ENCODE results near the gene C16orf96. TPM values are rescaled to one million over a fixed set of nuclear protein-coding genes. Genes with fewer than 3 reads are reported as not detected.

The C16orf96 gene
- total RNA-seq, 4 donors from 2014 or later, result 0.26 to 0.35 (median 0.30) TPM; not detected in 1

DNA sequence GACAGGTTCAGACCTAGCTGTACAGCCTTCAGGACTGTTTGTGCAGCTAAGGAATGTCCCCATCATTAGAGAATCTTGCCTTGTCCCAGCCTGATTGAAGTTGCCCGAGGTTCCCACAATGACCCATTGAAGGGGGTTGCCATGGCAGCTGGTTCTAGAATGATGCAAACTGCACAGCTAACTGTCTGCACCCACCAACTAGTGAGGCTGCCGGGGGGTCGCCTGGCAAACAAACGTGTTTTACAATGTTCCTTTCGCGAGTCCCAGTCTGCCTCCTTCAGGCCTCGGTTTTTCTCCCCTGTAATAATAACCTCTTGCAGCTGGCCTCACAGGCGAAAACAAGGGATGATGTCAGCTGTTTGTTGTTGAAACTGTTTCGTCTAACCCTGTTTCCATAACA, 5.5 kb downstream of the C16orf96 start:
- no peak for DNase-seq

DNA sequence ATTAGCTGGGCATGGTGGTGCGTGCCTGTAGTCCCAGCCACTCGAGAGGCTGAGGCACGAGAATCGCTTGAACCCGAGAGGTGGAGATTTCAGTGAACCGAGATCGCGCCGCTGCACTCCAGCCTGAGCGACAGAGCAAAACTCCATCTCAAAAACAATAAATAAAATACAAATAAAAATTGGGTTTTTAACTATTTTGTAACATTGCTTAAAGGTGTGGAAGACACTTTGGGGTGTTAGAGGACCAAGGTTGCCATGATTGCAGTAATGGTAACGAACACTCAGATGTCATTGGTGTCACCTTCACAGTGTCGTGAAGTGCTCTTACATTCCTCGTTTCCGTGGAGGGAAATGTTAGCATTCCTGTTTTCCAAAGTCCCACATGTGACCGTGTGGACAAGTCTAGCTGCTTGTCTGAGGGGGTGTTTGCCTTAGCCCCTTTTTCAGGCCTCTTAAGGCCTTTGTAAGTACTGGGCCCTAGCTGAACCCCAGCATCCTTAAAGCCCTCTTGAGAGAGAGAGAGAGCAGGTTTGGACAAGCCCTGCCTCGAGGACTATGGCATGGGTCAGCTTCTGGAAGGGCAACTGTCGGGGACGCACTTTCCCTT, 8.6 kb downstream of the C16orf96 start:
- no peaks in the 10 kb centered on the region for H3K27me3 ChIP-seq
- H3K27ac ChIP-seq, result no peak overlapping the region
- no peak overlapping the region for H3K4me3 ChIP-seq
- no peak for TF ChIP-seq POLR2A (IDR thresholded peaks at IDR 0.05)
- TF ChIP-seq, protein P1, sequence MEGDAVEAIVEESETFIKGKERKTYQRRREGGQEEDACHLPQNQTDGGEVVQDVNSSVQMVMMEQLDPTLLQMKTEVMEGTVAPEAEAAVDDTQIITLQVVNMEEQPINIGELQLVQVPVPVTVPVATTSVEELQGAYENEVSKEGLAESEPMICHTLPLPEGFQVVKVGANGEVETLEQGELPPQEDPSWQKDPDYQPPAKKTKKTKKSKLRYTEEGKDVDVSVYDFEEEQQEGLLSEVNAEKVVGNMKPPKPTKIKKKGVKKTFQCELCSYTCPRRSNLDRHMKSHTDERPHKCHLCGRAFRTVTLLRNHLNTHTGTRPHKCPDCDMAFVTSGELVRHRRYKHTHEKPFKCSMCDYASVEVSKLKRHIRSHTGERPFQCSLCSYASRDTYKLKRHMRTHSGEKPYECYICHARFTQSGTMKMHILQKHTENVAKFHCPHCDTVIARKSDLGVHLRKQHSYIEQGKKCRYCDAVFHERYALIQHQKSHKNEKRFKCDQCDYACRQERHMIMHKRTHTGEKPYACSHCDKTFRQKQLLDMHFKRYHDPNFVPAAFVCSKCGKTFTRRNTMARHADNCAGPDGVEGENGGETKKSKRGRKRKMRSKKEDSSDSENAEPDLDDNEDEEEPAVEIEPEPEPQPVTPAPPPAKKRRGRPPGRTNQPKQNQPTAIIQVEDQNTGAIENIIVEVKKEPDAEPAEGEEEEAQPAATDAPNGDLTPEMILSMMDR (IDR thresholded peaks at IDR 0.05), result no peak
- intact Hi-C loops (cut with DNase I; ENCODE audit: low total_unique reads), result no loop called here
- H3K36me3 ChIP-seq, result no peaks in the 10 kb centered on the region
- DNase-seq, result no peak
- no peaks in the 10 kb centered on the region for H3K9me3 ChIP-seq
- H3K4me1 ChIP-seq, result no peaks in the 10 kb centered on the region

More for the DNA sequence above, 5.5 kb downstream of the C16orf96 start:
- TF ChIP-seq, protein P1 (IDR thresholded peaks at IDR 0.05), result no peak
- no peak for TF ChIP-seq POLR2A (IDR thresholded peaks at IDR 0.05)
- intact Hi-C loops (cut with DNase I; ENCODE audit: low total_unique reads), result no loop called here
- no peak overlapping the region for H3K27ac ChIP-seq
- no peaks in the 10 kb centered on the region for H3K36me3 ChIP-seq
- H3K4me3 ChIP-seq, result no peak overlapping the region
- H3K9me3 ChIP-seq, result no peaks in the 10 kb centered on the region
- no peaks in the 10 kb centered on the region for H3K27me3 ChIP-seq
- H3K4me1 ChIP-seq, result no peaks in the 10 kb centered on the region

DNA sequence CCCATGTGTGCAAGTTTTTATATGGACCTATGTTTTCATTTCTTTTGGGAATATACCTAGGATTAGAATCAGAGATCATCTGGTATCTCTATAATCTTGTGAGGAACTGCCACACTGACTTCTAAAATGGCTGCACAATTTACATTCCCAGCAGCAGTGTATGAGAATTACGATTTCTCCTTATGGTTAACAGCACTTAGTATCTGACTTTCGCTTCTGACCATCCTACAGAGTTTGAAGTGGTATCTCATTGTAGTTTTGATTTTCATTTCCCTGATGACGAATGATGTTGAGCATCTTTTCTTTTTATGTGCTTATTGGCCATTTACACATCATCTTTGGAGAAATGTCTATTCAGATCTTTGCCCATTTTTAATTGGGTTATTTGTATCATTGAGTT, 10.0 kb downstream of the C16orf96 start:
- Histone ChIP-seq H3K9me3 (no peaks in the 10 kb centered on the region), H3K27me3 (no peaks in the 10 kb centered on the region), H3K4me3 (no peak overlapping the region), H3K36me3 (no peaks in the 10 kb centered on the region), H3K4me1 (no peaks in the 10 kb centered on the region), H3K27ac (no peak overlapping the region)
- intact Hi-C loops (cut with DNase I; ENCODE audit: low total_unique reads), result no loop called here
- TF ChIP-seq POLR2A (IDR thresholded peaks at IDR 0.05), result no peak
- TF ChIP-seq, protein P1 (IDR thresholded peaks at IDR 0.05), result no peak
- DNase-seq, result no peak

DNA sequence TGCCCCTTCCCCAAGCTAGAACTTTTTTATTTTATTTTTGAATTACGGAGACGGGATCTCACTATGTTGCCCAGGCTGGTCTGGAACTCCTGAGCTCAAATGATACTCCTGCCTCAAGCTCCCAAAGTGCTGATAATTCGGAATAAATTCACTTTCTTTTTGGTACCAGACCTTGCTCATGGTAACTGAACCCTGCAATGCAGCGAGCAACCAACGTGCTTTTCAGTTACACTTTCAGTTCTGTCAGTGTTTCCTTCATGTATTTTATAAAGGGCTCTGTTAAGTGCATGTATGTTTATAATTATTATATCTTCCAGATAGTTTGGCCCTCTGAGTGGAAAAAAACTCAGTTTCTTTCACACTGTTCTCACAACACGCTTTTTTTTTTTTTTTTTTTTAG, 13.9 kb downstream of the C16orf96 start:
- H3K27me3 ChIP-seq, result no peaks in the 10 kb centered on the region
- H3K36me3 ChIP-seq, result no peaks in the 10 kb centered on the region
- H3K4me1 ChIP-seq, result no peaks in the 10 kb centered on the region
- TF ChIP-seq POLR2A (IDR thresholded peaks at IDR 0.05), result no peak
- TF ChIP-seq, protein P1 (IDR thresholded peaks at IDR 0.05), result no peak
- no peak for DNase-seq
- no peaks in the 10 kb centered on the region for H3K9me3 ChIP-seq
- H3K27ac ChIP-seq, result no peak overlapping the region
- intact Hi-C loops (cut with DNase I; ENCODE audit: low total_unique reads), result no loop called here
- H3K4me3 ChIP-seq, result no peak overlapping the region

DNA sequence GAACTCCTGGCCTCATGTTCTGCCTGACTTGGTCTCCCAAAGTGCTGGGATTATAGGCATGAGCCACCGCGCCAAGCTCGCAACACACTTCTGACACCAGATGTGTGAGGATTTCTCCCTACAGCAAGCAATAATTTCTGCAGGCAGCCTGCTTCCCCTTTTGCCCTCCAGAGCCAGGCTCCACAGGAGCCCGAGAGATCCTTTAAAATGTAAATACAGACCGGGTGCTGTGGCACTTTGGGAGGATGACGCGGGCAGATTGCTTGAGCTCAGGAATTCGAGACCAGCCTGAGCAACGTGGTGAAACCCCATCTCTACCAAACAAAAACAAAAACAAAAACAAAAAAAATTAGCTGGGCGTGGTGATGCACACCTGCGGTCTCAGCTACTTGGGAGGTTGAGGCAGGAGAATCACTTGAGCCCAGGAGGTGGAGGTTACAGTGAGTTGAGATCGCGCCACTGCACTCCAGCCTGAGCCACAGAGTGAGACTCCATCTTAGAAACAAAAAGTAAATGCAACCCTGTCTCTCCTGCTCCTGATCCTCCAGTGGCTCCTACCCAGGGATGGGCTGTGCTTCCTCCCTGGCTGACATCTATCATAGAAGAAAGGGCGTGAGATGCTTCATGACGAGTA, 14.7 kb downstream of the C16orf96 start:
- Histone ChIP-seq H3K27ac (no peak overlapping the region), H3K4me3 (no peak overlapping the region), H3K27me3 (no peaks in the 10 kb centered on the region), H3K36me3 (no peaks in the 10 kb centered on the region), H3K4me1 (no peaks in the 10 kb centered on the region), H3K9me3 (no peaks in the 10 kb centered on the region)
- TF ChIP-seq, protein P1 (IDR thresholded peaks at IDR 0.05), result no peak
- TF ChIP-seq POLR2A (IDR thresholded peaks at IDR 0.05), result no peak
- intact Hi-C loops (cut with DNase I; ENCODE audit: low total_unique reads), result no loop called here
- no peak for DNase-seq
